ENCODE data around the gene ANKHD1. TPM values are rescaled to one million over a fixed set of nuclear protein-coding genes. Genes with fewer than 3 reads are reported as not detected.
"Not testable (repeated sequence)": the region's sequence is repeated elsewhere in the genome, so short reads cannot be mapped to it uniquely, and the experiment has no call there.

Gene ANKHD1
- total RNA-seq, 6 experiments from 2014 or later: 45.5 to 73.2 (median 62.6) TPM

DNA sequence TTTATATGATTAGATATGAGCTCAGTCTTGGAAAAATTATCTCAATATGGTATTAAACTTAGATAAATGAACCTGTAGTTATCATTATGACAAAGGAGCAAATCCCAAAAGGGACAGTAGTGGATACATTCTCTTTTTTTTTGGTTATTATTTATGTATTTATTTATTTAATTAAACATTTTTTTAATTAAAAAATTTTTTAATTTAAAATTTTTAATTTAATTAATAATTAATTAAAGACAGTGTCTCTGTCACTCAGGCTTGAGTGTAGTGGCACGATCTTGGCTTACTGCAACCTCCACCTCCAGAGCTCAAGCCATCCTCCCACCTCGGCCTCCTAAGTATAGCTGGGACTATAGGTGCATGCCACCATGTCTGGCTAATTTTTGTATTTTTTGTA, 15.6 kb downstream of the ANKHD1 start:
- intact Hi-C loops (cut with DNase I): no loop called here
- Histone ChIP-seq H3K27ac (no peak overlapping the region), H3K36me3 (no peaks in the 10 kb centered on the region), H3K4me1 (peaks cover 0 to 20% (median 10%) of the 10 kb centered on the region in 4 donors), H3K27me3 (no peaks in the 10 kb centered on the region), H3K9me3 (no peaks in the 10 kb centered on the region), H3K4me3 (no peak overlapping the region)
- WGBS (ENCODE audit: insufficient coverage, low coverage, low lambda C conversion rate, missing lambda C conversion rate): 95% methylated on average over 2 of the region's 2 CpGs
- DNase-seq: no peak
- TF ChIP-seq, protein P1, sequence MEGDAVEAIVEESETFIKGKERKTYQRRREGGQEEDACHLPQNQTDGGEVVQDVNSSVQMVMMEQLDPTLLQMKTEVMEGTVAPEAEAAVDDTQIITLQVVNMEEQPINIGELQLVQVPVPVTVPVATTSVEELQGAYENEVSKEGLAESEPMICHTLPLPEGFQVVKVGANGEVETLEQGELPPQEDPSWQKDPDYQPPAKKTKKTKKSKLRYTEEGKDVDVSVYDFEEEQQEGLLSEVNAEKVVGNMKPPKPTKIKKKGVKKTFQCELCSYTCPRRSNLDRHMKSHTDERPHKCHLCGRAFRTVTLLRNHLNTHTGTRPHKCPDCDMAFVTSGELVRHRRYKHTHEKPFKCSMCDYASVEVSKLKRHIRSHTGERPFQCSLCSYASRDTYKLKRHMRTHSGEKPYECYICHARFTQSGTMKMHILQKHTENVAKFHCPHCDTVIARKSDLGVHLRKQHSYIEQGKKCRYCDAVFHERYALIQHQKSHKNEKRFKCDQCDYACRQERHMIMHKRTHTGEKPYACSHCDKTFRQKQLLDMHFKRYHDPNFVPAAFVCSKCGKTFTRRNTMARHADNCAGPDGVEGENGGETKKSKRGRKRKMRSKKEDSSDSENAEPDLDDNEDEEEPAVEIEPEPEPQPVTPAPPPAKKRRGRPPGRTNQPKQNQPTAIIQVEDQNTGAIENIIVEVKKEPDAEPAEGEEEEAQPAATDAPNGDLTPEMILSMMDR (IDR thresholded peaks at IDR 0.05): no peak
- TF ChIP-seq POLR2A (IDR thresholded peaks at IDR 0.05): no peak
- ATAC-seq: no peak

DNA sequence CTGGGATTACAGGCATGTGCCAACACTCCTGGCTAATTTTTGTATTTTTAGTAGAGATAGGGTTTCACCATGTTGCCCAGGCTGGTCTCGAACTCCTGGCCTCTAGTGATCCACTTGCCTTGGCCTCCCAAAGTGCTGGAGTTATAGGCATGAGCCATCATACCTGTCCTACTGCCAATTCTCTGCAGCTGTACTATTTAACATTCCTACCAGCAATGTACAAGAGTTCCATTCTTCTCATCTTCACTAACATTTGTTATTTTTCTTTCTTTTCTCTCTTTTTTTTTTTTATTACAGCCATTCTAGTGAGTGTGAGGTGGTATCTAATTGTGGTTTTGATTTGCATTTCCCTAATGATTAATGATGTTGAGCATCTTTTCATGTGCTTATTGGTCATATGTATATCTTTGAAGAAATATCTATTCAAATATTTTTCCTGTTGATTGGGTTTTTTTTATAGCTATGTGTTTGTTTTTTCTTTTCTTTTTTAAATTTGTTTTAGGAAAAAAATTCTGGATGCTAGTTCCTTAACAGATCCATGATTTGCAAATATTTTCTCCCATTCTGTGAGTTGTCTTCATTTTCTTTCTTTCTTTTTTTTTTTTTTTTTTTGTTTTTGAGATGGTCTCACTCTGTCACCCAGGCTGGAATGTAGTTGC, 17.4 kb downstream of the ANKHD1 start:
- no peak overlapping the region for H3K27ac ChIP-seq
- intact Hi-C loops (cut with DNase I): no loop called here
- no peak for DNase-seq
- no peaks in the 10 kb centered on the region for H3K27me3 ChIP-seq
- H3K36me3 ChIP-seq: no peaks in the 10 kb centered on the region
- H3K4me1 ChIP-seq: peaks cover 0 to 15% (median 3%) of the 10 kb centered on the region in 4 donors
- no peak for TF ChIP-seq POLR2A (IDR thresholded peaks at IDR 0.05)
- TF ChIP-seq, protein P1 (IDR thresholded peaks at IDR 0.05): no peak
- ATAC-seq: no peak
- no CpG with 5 or more reads among the region's 1 CpG for WGBS (ENCODE audit: insufficient coverage, low coverage, low lambda C conversion rate, missing lambda C conversion rate)
- H3K4me3 ChIP-seq: no peak overlapping the region
- H3K9me3 ChIP-seq: no peaks in the 10 kb centered on the region

DNA sequence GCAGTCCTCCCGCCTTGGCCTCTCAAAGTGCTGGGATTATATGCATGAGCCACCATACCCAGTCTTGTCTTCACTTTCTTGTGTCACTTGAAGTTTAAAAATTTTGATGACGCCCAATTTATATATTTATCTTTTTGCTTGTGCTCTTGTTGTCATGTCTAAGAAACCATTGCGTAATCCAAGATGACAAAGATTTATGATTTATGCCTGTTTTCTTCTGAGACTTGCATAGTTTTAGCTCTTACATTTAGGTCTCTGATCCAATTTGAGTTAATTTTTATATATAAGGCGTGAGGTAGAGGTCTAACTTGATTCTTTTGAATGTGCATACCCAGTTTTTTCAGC, 18.6 kb downstream of the ANKHD1 start:
- H3K9me3 ChIP-seq: no peaks in the 10 kb centered on the region
- 96% methylated on average over 3 of the region's 4 CpGs for WGBS (ENCODE audit: insufficient coverage, low coverage, low lambda C conversion rate, missing lambda C conversion rate)

DNA sequence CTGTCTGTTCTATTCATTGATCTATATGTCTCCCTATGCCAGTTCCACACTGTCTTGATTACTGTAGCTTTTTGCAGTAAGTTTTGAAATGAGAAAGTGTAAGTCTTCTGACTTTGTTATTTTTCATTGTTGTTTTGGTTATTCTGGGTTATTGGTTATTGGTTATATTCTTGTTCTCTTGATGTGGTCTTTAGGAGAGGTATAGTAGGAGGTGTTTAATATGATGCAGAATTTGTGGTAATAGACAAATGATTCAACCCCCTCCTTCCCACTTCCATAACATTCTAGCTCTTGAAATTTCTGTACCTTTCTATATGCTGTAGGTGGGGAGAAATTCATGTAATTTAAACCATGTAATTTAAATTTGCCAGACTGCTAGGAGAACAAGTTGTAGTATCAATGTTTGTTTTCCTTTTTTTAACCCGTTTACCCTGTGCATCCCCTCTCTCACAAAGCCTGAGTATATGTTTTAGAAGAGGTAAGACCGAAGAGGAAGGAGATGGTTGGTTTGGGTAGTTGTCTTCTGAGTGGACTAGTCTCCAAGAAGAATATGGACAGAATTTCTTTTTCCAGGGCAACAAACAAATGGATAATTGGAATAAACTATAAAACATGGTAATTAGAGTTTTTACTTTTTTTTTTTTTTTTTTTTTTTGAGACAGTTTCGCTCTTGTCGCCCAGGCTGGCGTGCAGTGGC, 19.2 kb downstream of the ANKHD1 start:
- intact Hi-C loops (cut with DNase I): no loop called here
- 53% methylated on average over 2 of the region's 5 CpGs for WGBS (ENCODE audit: insufficient coverage, low coverage, low lambda C conversion rate, missing lambda C conversion rate)
- TF ChIP-seq, protein P1 (IDR thresholded peaks at IDR 0.05): no peak
- no peak for TF ChIP-seq POLR2A (IDR thresholded peaks at IDR 0.05)
- no peaks in the 10 kb centered on the region for H3K36me3 ChIP-seq
- H3K27ac ChIP-seq: no peak overlapping the region
- no peaks in the 10 kb centered on the region for H3K9me3 ChIP-seq
- no peaks in the 10 kb centered on the region for H3K27me3 ChIP-seq
- H3K4me3 ChIP-seq: no peak overlapping the region
- DNase-seq (no peak), ATAC-seq (no peak)
- H3K4me1 ChIP-seq: peaks cover 0 to 15% (median 3%) of the 10 kb centered on the region in 4 donors

More for the DNA sequence above, 18.6 kb downstream of the ANKHD1 start:
- H3K4me1 ChIP-seq: peaks cover 0 to 15% (median 3%) of the 10 kb centered on the region in 4 donors
- no peak overlapping the region for H3K4me3 ChIP-seq
- TF ChIP-seq POLR2A (IDR thresholded peaks at IDR 0.05): no peak
- TF ChIP-seq, protein P1 (IDR thresholded peaks at IDR 0.05): no peak
- DNase-seq (no peak), ATAC-seq (no peak)
- H3K27ac ChIP-seq: no peak overlapping the region
- no peaks in the 10 kb centered on the region for H3K27me3 ChIP-seq
- intact Hi-C loops (cut with DNase I): no loop called here
- H3K36me3 ChIP-seq: no peaks in the 10 kb centered on the region

DNA sequence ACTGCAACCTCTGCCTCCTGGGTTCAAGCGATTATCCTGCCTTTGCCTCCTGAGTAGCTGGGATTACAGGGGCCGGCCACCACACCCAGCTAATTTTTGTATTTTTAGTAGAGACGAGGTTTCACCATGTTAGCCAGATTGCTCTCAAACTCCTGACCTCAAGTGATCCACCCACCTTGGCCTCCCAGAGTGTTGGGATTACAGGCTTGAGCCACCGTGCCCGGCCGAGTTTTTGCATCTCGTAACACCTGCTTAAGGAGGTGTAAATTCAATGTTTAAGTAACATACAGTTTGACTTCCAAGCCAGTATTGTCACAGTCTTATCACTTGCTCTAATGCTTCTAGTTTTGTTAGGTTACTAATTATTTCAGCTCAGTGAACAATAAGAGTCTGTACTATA, 19.7 kb downstream of the ANKHD1 start:
- H3K27ac ChIP-seq; H3K4me3 ChIP-seq; H3K36me3 ChIP-seq; H3K9me3 ChIP-seq; intact Hi-C loops (cut with DNase I); ATAC-seq; H3K27me3 ChIP-seq; DNase-seq: not testable (repeated sequence)
- peaks cover 0 to 15% (median 3%) of the 10 kb centered on the region in 4 donors for H3K4me1 ChIP-seq
- WGBS (ENCODE audit: insufficient coverage, low coverage, low lambda C conversion rate, missing lambda C conversion rate): 67% methylated on average over 3 of the region's 7 CpGs
